Measurements from ENCODE around the gene SPI1.

Gene SPI1

GRCh38 chr11:47388697-47389576 lies 10.6 kb upstream of the SPI1 start:
- peak; percentile 5 for DNase-seq (ENCODE audit: low spot score)

DNA sequence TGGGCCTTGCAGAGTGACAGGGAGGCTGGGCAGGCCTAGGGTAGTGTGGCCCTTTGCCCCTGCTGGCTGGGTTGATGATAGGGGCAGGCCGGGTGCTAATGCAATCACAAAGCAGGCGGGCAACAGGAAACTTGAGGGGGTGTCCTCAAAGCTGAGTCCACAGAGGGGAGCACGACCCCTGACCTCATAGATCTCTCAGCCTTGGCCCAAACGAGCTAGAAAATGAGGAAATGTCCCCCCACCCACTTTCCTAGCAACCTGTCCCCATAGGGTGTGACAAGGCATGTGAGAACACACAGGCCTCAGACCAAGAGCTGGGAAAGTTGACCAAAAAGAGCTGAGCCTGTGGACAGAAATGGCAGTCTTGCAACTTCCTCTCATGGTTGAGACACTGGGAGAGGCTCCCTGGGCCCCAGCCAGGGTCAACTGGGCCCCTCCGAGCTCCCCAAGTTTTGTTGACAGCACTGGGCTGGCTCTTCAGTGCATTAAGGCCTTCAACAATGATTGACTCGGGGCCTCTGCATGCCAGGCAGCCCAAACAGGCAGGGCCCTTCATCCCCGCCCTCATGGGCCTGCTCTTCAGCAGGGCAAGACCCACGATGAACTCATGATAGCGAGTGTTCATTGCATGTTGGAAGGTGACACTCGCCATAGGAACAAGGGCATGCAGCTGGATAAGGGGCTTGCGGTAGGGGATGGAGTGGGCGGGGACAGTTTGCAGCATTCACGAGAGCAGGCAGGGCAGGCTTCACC lies 9.8 kb upstream of the SPI1 start:
- DNase-seq (ENCODE audit: low spot score): peak; percentile 4

GRCh38 chr11:47384498-47384897 lies 6.2 kb upstream of the SPI1 start:
- no peak for DNase-seq (ENCODE audit: low spot score)

DNA sequence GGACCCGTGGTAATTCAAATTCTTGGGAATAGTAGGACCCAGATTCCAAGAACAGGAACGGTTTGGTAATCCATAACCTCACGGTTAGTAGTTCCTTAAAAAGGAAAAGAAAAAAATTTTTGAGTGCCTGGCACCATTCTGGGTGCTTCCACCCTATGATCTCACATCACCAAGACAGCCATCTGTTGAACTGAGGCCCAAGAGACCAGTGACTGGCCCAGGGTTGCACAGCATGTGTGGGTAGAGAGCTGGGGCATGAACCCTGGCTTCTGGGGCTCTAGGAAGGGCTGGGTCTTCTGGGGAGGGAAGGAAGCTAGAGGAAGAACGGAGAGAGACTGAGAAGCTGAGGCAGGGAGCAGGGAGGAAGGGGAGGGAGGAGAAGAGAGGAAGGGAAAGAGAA lies 4.7 kb upstream of the SPI1 start:
- no peak for DNase-seq (ENCODE audit: low spot score)

DNA sequence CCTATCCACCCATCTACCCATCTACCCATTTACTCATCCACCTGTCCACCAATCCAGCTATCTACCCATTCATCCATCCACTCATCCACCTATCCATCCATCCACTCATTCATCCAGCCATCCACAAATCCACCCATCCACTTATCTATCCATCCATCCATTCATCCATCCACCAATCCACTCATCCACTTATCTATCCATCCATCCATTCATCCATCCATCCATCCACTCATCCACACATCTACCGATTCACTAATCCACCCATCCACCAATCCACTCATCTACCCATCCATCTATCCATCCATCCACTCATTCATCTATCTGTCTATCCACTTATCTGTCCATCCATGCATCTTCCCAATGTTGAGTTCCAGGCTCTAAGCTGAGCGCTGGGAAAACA lies 1.7 kb upstream of the SPI1 start:
- DNase-seq (ENCODE audit: low spot score): no peak

GRCh38 chr11:47379317-47379716 lies 970 bp upstream of the SPI1 start:
- DNase-seq (ENCODE audit: low spot score): no peak

- DNase-seq (ENCODE audit: low spot score): no peak
Measured at GRCh38 chr11:47378836-47379170, 456 bp upstream of the SPI1 start.

- no peak for DNase-seq (ENCODE audit: low spot score)
Measured at GRCh38 chr11:47377571-47378009, 757 bp downstream of the SPI1 start.

DNA sequence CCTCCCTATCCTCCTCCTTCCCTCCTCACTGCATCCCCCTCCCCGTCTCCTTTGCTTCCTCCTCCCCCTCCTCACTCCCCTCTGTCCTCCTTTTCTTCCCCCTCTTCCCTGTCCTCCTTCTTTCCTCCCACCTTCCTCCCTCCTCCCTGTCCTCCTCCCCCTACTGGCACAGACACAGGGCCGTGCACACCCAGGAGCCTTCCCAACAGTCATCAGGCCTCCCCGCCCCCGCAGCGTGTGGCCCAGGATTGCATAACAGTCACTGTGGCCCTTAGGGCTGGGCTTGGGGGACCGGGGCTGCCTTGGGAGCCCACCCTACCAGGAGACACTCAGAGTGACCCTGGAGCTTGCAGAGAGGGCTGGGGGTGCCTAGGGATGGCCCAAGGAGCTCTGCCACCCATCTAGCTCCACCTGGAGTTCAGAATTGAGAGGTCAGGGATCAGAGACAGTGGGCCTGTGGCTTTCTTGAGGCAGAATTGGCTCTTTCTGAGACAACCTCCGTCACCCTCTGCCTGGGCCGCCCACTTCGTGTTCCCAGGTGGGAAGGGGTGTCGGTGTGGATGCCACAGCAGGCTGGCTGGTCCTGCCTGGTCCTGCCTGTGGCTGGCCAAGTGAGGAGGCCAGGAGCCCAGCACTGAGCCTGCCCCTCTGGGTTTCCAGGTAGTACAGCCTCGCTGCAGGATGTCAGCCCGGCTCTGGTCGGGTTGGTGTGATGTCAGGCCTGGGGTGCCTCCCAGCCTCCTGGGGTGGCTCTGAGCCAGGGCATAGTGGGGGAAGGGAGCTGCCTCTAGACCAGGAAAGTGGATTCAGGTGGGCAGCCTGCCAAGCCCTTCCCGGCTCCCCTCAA lies 1.6 kb downstream of the SPI1 start:
- DNase-seq (ENCODE audit: low spot score): no peak

- no peak for DNase-seq (ENCODE audit: low spot score)
Measured at GRCh38 chr11:47376107-47376524, 2.2 kb downstream of the SPI1 start.

GRCh38 chr11:47375546-47376085 lies 2.7 kb downstream of the SPI1 start:
- DNase-seq (ENCODE audit: low spot score): no peak

DNA sequence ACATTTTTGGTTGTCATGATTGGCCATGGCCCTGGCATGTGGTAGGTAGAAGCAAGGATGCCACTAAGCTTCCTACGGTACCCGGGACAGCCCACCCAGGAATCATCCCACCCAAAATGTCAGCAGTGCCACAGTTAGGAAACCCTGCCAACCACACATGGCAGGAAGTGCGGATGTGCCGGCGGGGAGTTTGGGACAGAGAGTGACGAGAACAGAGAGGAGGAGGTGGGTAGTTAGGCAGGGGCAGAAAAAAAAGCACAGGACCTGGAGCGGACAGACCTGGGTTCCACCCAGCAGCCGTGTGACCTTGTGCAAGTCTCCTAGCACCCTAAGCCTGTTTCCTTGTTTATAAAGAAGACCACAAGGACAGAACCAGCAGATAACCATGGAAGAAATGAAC lies 3.3 kb downstream of the SPI1 start:
- DNase-seq (ENCODE audit: low spot score): no peak

GRCh38 chr11:47374720-47375019 lies 3.7 kb downstream of the SPI1 start:
- DNase-seq (ENCODE audit: low spot score): no peak

DNA sequence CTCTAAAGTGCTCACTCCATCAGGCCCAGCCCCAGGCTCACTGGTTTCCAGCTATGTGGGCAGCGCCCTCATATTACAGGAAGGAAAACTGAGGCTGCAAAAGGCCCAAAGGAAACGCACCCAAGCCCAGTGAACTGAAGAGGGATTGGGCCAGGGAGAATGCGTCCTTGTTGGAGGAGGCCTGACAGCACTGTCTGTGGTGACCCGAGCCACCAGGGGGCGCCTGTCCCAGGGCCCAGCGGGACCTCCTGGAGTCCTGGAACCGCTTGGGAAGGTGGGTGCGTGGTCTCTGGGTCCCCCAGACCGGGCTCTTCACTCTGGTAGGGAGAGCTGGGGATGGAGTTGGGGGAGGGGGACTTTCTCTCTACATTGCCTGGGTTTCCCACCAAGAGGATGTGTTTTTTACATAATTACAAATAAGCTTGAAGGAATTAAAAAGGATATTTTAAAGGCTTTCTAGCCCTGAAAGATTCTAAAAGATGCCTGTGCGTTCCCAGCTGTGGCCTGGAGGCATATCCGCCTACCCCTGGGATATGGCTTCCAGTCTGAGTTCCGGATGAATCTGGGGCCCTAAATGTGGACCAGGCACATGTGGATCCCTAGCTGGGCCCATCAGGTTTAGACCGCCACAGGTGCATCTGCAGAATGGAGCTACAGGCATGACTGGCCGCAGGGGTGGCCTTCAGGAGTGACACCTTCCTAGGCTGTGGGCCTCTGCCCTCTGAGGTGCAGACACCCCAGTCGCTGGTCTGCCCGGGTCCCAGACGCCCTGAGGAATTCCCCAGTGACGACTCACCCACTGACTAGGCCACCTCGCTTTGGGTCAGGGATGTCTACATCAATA lies 4.2 kb downstream of the SPI1 start:
- DNase-seq (ENCODE audit: low spot score): peak; percentile 90

- DNase-seq (ENCODE audit: low spot score): no peak
Measured at GRCh38 chr11:47372422-47372821, 5.9 kb downstream of the SPI1 start.

DNA sequence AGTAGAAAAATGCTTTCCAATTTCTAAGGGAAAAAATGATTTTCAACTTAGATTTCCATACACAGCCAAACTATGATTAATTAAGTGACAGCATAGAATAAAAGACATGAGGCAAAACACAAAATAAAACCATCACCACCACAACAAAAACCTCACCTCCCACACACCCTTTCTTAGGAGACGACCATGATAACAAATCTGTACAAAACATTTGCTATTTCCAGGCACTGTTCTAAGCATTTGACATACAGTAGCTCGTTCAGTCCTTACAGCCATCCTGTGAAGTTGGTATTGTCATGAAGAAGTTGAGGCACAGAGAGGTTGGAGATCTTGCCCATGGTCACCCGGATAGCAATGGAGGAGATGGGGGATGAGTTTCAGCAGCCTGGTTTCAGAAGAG lies 8.7 kb downstream of the SPI1 start:
- DNase-seq (ENCODE audit: low spot score): no peak

GRCh38 chr11:47366020-47366490 lies 12.3 kb downstream of the SPI1 start:
- no peak for DNase-seq (ENCODE audit: low spot score)

DNA sequence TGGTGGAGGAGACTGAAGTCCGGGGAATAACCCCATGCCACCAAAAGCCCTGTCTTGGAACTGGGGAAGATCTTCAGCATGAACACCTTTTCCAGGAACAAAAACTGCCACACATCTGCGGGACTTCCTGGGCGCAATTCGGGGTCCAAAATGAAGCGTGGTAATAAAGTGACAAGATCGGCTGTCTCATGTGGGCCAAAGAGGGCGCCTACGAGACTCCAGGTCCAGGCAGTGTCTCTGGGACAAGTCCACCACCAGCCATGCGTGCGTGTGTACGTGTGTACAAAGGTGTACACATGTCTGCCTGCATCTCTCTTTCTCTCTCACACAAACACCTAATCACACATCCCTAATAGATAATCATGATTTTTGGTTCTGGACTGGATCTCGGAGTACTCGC lies 16.9 kb downstream of the SPI1 start:
- no peak for DNase-seq (ENCODE audit: low spot score)

DNA sequence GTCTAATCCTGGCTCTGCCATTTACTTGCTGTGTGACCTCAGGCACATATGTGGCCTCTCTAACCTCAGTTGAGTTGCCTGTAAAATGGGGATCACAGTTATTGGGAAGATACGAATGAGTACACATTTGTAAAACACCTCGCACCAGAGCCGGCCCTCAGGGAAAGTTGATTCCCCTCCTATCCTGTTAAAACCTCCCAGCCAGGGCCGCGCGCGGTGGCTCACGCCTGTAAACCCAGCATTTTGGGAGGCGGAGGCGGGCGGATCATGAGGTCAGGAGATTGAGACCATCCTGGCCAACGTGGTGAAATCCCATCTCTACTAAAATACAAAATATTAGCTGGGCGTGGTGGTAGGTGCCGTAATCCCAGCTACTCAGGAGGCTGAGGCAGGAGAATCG lies 18.0 kb downstream of the SPI1 start:
- no peak for DNase-seq (ENCODE audit: low spot score)

- DNase-seq (ENCODE audit: low spot score): no peak
Measured at GRCh38 chr11:47359586-47359985, 18.8 kb downstream of the SPI1 start.

DNA sequence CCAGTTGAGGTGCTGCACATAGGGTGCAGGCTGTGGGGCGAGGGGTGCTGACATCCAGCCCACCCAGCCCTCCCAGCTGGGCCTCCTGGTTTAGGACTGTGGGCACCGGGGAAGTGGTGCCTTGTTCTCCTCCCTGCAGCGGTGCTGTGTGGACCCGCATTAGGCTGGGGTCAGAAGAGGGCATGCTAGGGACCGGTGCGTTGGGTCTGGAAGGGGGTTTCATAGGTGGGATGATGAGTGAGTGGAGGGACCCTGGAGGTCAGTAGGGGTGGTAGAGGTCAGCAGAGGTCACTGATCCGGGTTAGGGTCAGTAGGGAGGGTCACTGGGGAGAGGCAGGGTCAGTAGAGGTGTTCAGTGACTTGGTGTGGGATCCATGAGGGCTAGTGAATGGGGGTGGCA lies 19.2 kb downstream of the SPI1 start:
- DNase-seq (ENCODE audit: low spot score): no peak

GRCh38 chr11:47358731-47359051 lies 19.7 kb downstream of the SPI1 start:
- DNase-seq (ENCODE audit: low spot score): no peak

All from iPS-NIHi11 (cell line).